Lung (tissue), 12 donors: ENCODE data around the gene CLCN3. TPM values are rescaled to one million over a fixed set of nuclear protein-coding genes. Genes with fewer than 3 reads are reported as not detected.

Experiments used
- ATAC-seq: fragments of 200-7000 bp; cut with Tn5 transposase; one replicate; pipeline ENCODE4 v1.9.1; 2020; ENCODE audit warnings: moderate number of reproducible peaks; ENCODE audit not compliant: insufficient read depth, low FRiP score
- DNase-seq, 3 donors: peaks; one replicate each; pipeline ENCODE4 v3.0.0-alpha.2; 2013 to 2017
- H3K27ac ChIP-seq, 2 donors: one replicate each; pipeline ENCODE4 v1.5.1; 2013; ENCODE audit warnings: mild to moderate bottlenecking in 2 of 2, moderate library complexity in 2 of 2, control low read depth in 1 of 2, inconsistent platforms in 1 of 2, low read depth in 1 of 2, low read length in 1 of 2
- H3K27me3 ChIP-seq, 3 donors: one replicate each; pipeline ENCODE4 v1.5.1; 2013; ENCODE audit warnings: low read length in 2 of 3; ENCODE audit not compliant: control insufficient read depth in 3 of 3, insufficient read depth in 3 of 3
- H3K36me3 ChIP-seq, 4 donors: one replicate each; pipeline ENCODE4 v1.5.1; 2013; ENCODE audit warnings: low read length in 4 of 4, mild to moderate bottlenecking in 1 of 4, moderate library complexity in 1 of 4; ENCODE audit not compliant: control insufficient read depth in 4 of 4, insufficient read depth in 4 of 4
- H3K4me1 ChIP-seq, 5 donors: one replicate each; pipeline ENCODE4 v1.5.1; 2013; ENCODE audit warnings: low read length in 5 of 5, mild to moderate bottlenecking in 2 of 5, moderate library complexity in 1 of 5; ENCODE audit not compliant: control insufficient read depth in 5 of 5, insufficient read depth in 5 of 5
- H3K4me3 ChIP-seq: one replicate; pipeline ENCODE4 v1.5.1; 2013; ENCODE audit warnings: mild to moderate bottlenecking, control low read depth, moderate library complexity
- H3K9ac ChIP-seq, 2 donors: one replicate each; pipeline ENCODE4 v1.5.1; 2013; ENCODE audit warnings: low read length in 2 of 2, control low read depth in 1 of 2; ENCODE audit not compliant: insufficient read depth in 1 of 2
- H3K9me3 ChIP-seq, 4 donors: one replicate each; pipeline ENCODE4 v1.5.1; 2013; ENCODE audit warnings: low read length in 3 of 4, mild to moderate bottlenecking in 1 of 4, moderate library complexity in 1 of 4; ENCODE audit not compliant: control insufficient read depth in 4 of 4, insufficient read depth in 3 of 4
- CTCF ChIP-seq: IDR thresholded peaks from 2 replicates; pipeline ENCODE4 v1.5.1; 2012; ENCODE audit warnings: mild to moderate bottlenecking; ENCODE audit errors: control extremely low read depth, extremely low read depth
- WGBS, 2 donors: extraction: QIAGEN DNeasy Blood & Tissue Kit; methylation state at CpG; one replicate each; pipeline ENCODE4 v1.1.7; 2013; 5-methylcytosine and 5-hydroxymethylcytosine counted together
- polyA plus RNA-seq, 2 donors: library from polyadenylated mRNA; stranded (reverse); fragments of 200-250 nt; gene quantifications; one replicate each; pipeline ENCODE4 v1.2.1, GENCODE V29; 2013
- total RNA-seq, 2 donors: library from RNA; depleted of rRNA in 1 of 2; stranded (reverse); fragments of >200 nt in 1 of 2; gene quantifications; one replicate each; pipeline ENCODE4 v1.2.1, GENCODE V29; 2014 to 2021
- donor health status: control.
- donor health status: control.
- donor health status: Bipolar disorder and iron deficiency.
- donor health status: healthy.
- donor health status: DM: yes; HTN: yes; CAD: no.

CLCN3 gene
- total and polyA plus RNA-seq, 4 donors, result 11.0 to 59.6 (median 27.6) TPM

DNA sequence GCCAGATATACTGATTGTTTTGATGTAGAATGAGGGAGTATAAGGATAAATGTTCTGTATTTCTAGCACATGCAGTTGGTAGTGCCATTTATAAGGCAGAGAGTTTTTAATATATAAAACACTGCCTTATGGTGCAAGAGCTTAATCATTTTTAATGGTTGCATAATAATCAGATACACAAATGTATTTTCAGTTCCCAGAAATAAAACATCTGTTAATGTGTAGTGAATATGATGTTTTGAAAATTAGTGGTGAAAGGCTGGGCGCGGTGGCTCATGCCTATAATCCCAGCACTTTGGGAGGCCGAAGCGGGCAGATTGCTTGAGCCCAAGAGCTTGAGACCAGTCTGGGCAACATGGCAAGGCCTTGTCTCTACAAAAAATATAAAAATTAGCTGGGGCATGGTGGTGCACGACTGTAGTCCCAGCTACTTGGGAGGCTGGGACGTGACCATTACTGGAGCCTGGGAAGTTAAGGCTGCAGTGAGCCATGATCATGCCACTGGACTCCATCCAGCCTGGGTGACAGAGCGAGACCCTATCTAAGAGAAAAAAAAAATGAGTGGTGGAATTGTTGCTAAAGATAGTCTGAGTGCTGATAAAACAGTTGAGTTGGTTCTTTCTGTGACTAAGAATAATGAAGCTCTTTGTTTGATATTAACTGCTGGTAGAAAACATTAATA is 29.3 kb downstream of the CLCN3 start:
- Histone ChIP-seq H3K4me3 (no peak overlapping the region), H3K36me3 (peaks cover 0 to 3% (median 0%) of the 10 kb centered on the region in 4 donors), H3K27me3 (no peaks in the 10 kb centered on the region), H3K9me3 (no peaks in the 10 kb centered on the region), H3K4me1 (peaks cover 2 to 18% (median 6%) of the 10 kb centered on the region in 5 donors), H3K9ac (no peak overlapping the region), H3K27ac (peak overlapping the region in 1 of 2 donors; percentile 83)
- TF ChIP-seq CTCF, result no peak
- DNase-seq, result peak; percentile 24 to 69 (median 57)
- ATAC-seq, result no peak
- 79 to 86% methylated on average over 7 of the region's 7 CpGs for WGBS, 2 donors

- 73 to 77% methylated on average over 3 of the region's 3 CpGs for WGBS, 2 donors
- H3K36me3 ChIP-seq, result no peaks in the 10 kb centered on the region
- H3K27me3 ChIP-seq, result no peaks in the 10 kb centered on the region
- H3K4me3 ChIP-seq, result no peak overlapping the region
- DNase-seq (no peak), ATAC-seq (no peak)
- H3K9me3 ChIP-seq, result no peaks in the 10 kb centered on the region
- no peak overlapping the region for H3K9ac ChIP-seq
- TF ChIP-seq CTCF, result no peak
- peaks cover 2 to 18% (median 6%) of the 10 kb centered on the region in 5 donors for H3K4me1 ChIP-seq
- H3K27ac ChIP-seq, result peak overlapping the region in 1 of 2 donors; percentile 83
Measured at GRCh38 chr4:169650227-169650936, 30.0 kb downstream of the CLCN3 start.

- no peaks in the 10 kb centered on the region for H3K27me3 ChIP-seq
- H3K27ac ChIP-seq, result no peak overlapping the region
- ATAC-seq, result no peak
- TF ChIP-seq CTCF, result no peak
- H3K36me3 ChIP-seq, result no peaks in the 10 kb centered on the region
- peaks cover 2 to 17% (median 8%) of the 10 kb centered on the region in 5 donors for H3K4me1 ChIP-seq
- H3K9ac ChIP-seq, result no peak overlapping the region
- no peak overlapping the region for H3K4me3 ChIP-seq
- DNase-seq, result no peak
- H3K9me3 ChIP-seq, result no peaks in the 10 kb centered on the region
Measured at GRCh38 chr4:169652535-169652934, 32.2 kb downstream of the CLCN3 start.
